GM18520 (cell line): ENCODE measurements around the gene CAND2.
"Not testable (repeated sequence)": the region's sequence is repeated elsewhere in the genome, so short reads cannot be mapped to it uniquely, and the experiment has no call there.

Experiments
- ATAC-seq: cut with Tn5 transposase; IDR thresholded peaks from one replicate; pipeline ENCODE4 v1.9.1; 2021; ENCODE audit not compliant: unreplicated experiment

The CAND2 gene

GRCh38 chr3:12769761-12770160, 26.7 kb upstream of the CAND2 start:
- ATAC-seq: no peak

- no peak for ATAC-seq
Observed at GRCh38 chr3:12771236-12771635, 25.2 kb upstream of the CAND2 start.

- no peak for ATAC-seq
Observed at GRCh38 chr3:12772462-12772861, 24.0 kb upstream of the CAND2 start.

GRCh38 chr3:12773030-12773709, 23.3 kb upstream of the CAND2 start:
- ATAC-seq: no peak

- no peak for ATAC-seq
Observed at GRCh38 chr3:12773710-12774086, 22.8 kb upstream of the CAND2 start.

- ATAC-seq: no peak
Observed at GRCh38 chr3:12774619-12775018, 21.9 kb upstream of the CAND2 start.

GRCh38 chr3:12775226-12775625, 21.3 kb upstream of the CAND2 start:
- no peak for ATAC-seq

- ATAC-seq: not testable (repeated sequence)
Observed at GRCh38 chr3:12775970-12776369, 20.5 kb upstream of the CAND2 start.

- ATAC-seq: no peak
Observed at GRCh38 chr3:12777171-12777570, 19.3 kb upstream of the CAND2 start.

GRCh38 chr3:12780751-12781150, 15.7 kb upstream of the CAND2 start:
- no peak for ATAC-seq

- ATAC-seq: no peak
Observed at GRCh38 chr3:12782172-12782815, 14.2 kb upstream of the CAND2 start.

- no peak for ATAC-seq
Observed at GRCh38 chr3:12785096-12785495, 11.4 kb upstream of the CAND2 start.

- not testable (repeated sequence) for ATAC-seq
Observed at GRCh38 chr3:12787346-12787745, 9.1 kb upstream of the CAND2 start.

- not testable (repeated sequence) for ATAC-seq
Observed at GRCh38 chr3:12787967-12788690, 8.4 kb upstream of the CAND2 start.

GRCh38 chr3:12791430-12791829, 5.0 kb upstream of the CAND2 start:
- ATAC-seq: no peak

- no peak for ATAC-seq
Observed at GRCh38 chr3:12793701-12794100, 2.8 kb upstream of the CAND2 start.

GRCh38 chr3:12797124-12797891, 828 bp downstream of the CAND2 start:
- no peak for ATAC-seq

- ATAC-seq: no peak
Observed at GRCh38 chr3:12797892-12798558, 1.5 kb downstream of the CAND2 start.

GRCh38 chr3:12798559-12799179, 2.2 kb downstream of the CAND2 start:
- no peak for ATAC-seq
